DND-41 (cell line): ENCODE measurements around the gene CARMIL1.

ENCODE experiments used
- ATAC-seq: fragments of 200-7000 bp; cut with Tn5 transposase; 3 replicates; pipeline ENCODE4 v1.9.1; 2021; ENCODE audit warnings: low read depth; ENCODE audit not compliant: insufficient read depth
- DNase-seq: peaks from one replicate; pipeline ENCODE4 v3.0.0-alpha.2; 2020
- H2AFZ ChIP-seq: 2 replicates; pipeline ENCODE4 v1.6.0; 2012; ENCODE audit warnings: low read depth, low read length
- H3K27ac ChIP-seq: 2 replicates; pipeline ENCODE4 v1.5.1; 2012; ENCODE audit warnings: low read length, inconsistent platforms
- H3K27me3 ChIP-seq: fragments of 200-600 bp; sonication (generic); 2 replicates; pipeline ENCODE4 v1.6.0; 2012; ENCODE audit warnings: low read length, mild to moderate bottlenecking, inconsistent platforms; ENCODE audit not compliant: insufficient read depth, poor library complexity
- H3K36me3 ChIP-seq: 2 replicates; pipeline ENCODE4 v1.5.1; 2012; ENCODE audit warnings: low read length, inconsistent platforms; ENCODE audit not compliant: insufficient read depth
- H3K4me1 ChIP-seq: 2 replicates; pipeline ENCODE4 v1.5.1; 2012; ENCODE audit warnings: mild to moderate bottlenecking, low read length; ENCODE audit not compliant: insufficient read depth
- H3K4me2 ChIP-seq: 2 replicates; pipeline ENCODE4 v1.6.0; 2012; ENCODE audit warnings: mild to moderate bottlenecking, moderate library complexity, low read length, inconsistent platforms; ENCODE audit not compliant: insufficient read depth
- H3K4me3 ChIP-seq, 2 experiments: fragments of 200-600 bp in 1 of 2; shearing (Covaris generic) in 1 of 2; 2 replicates each; pipeline ENCODE4 v1.5.1; 2012 to 2016; ENCODE audit warnings: inconsistent platforms in 2 of 2, low read length in 2 of 2, mild to moderate bottlenecking in 2 of 2, low read depth in 1 of 2, moderate library complexity in 1 of 2
- H3K79me2 ChIP-seq: 2 replicates; pipeline ENCODE4 v1.6.0; 2012; ENCODE audit warnings: low read length, inconsistent platforms; ENCODE audit not compliant: insufficient read depth
- H3K9ac ChIP-seq: 2 replicates; pipeline ENCODE4 v1.6.0; 2012; ENCODE audit warnings: low read depth, mild to moderate bottlenecking, inconsistent platforms, low read length, moderate library complexity
- H3K9me3 ChIP-seq: 2 replicates; pipeline ENCODE4 v1.5.1; 2012; ENCODE audit warnings: low read length, moderate library complexity, mild to moderate bottlenecking, inconsistent platforms; ENCODE audit not compliant: insufficient read depth, severe bottlenecking
- H4K20me1 ChIP-seq: 2 replicates; pipeline ENCODE4 v1.6.0; 2012; ENCODE audit warnings: low read length; ENCODE audit not compliant: insufficient read depth
- CTCF ChIP-seq: IDR thresholded peaks from 2 replicates; pipeline ENCODE4 v1.5.1; 2012; ENCODE audit warnings: borderline replicate concordance, low read length, moderate library complexity, mild to moderate bottlenecking; ENCODE audit not compliant: poor library complexity, severe bottlenecking; ENCODE audit errors: extremely low read depth
- EZH2 ChIP-seq: IDR thresholded peaks from 3 replicates; pipeline ENCODE4 v1.6.1; 2012; ENCODE audit warnings: borderline replicate concordance, low read depth, mild to moderate bottlenecking, moderate library complexity, low read length, inconsistent platforms; ENCODE audit not compliant: severe bottlenecking

Gene CARMIL1

GRCh38 chr6:25302677-25303128, 23.5 kb downstream of the CARMIL1 start:
- peaks cover 7% of the 10 kb centered on the region for H3K27me3 ChIP-seq
- H3K9ac ChIP-seq: no peak overlapping the region
- H3K4me1 ChIP-seq: no peaks in the 10 kb centered on the region
- no peaks in the 10 kb centered on the region for H3K36me3 ChIP-seq
- no peak overlapping the region for H2AFZ ChIP-seq
- no peaks in the 10 kb centered on the region for H3K79me2 ChIP-seq
- H3K4me3 ChIP-seq: no peak overlapping the region
- no peak overlapping the region for H3K27ac ChIP-seq
- DNase-seq: no peak
- H4K20me1 ChIP-seq: no peaks in the 10 kb centered on the region
- H3K4me2 ChIP-seq: no peak overlapping the region
- H3K9me3 ChIP-seq: no peaks in the 10 kb centered on the region
- no peak for TF ChIP-seq CTCF
- TF ChIP-seq EZH2: no peak
- ATAC-seq: no peak

GRCh38 chr6:25303254-25303653, 24.1 kb downstream of the CARMIL1 start:
- H3K4me2 ChIP-seq: no peak overlapping the region
- H3K4me1 ChIP-seq: no peaks in the 10 kb centered on the region
- no peak overlapping the region for H2AFZ ChIP-seq
- ATAC-seq (no peak), DNase-seq (no peak)
- H4K20me1 ChIP-seq: no peaks in the 10 kb centered on the region
- no peaks in the 10 kb centered on the region for H3K9me3 ChIP-seq
- H3K9ac ChIP-seq: no peak overlapping the region
- peaks cover 6% of the 10 kb centered on the region for H3K27me3 ChIP-seq
- no peak overlapping the region for H3K27ac ChIP-seq
- TF ChIP-seq CTCF (no peak), EZH2 (no peak)
- no peak overlapping the region for H3K4me3 ChIP-seq
- no peaks in the 10 kb centered on the region for H3K79me2 ChIP-seq
- H3K36me3 ChIP-seq: no peaks in the 10 kb centered on the region

- no peak for ATAC-seq
- H3K4me2 ChIP-seq: no peak overlapping the region
- no peaks in the 10 kb centered on the region for H3K79me2 ChIP-seq
Observed at GRCh38 chr6:25306379-25306778, 27.2 kb downstream of the CARMIL1 start.

GRCh38 chr6:25307805-25308494, 28.8 kb downstream of the CARMIL1 start:
- H3K9me3 ChIP-seq: no peaks in the 10 kb centered on the region

More at GRCh38 chr6:25306379-25306778, 27.2 kb downstream of the CARMIL1 start:
- H3K27me3 ChIP-seq: no peaks in the 10 kb centered on the region
- TF ChIP-seq EZH2: no peak
- no peaks in the 10 kb centered on the region for H3K9me3 ChIP-seq
- no peak overlapping the region for H2AFZ ChIP-seq
- H3K4me3 ChIP-seq: no peak overlapping the region
- no peaks in the 10 kb centered on the region for H3K36me3 ChIP-seq
- H3K4me1 ChIP-seq: no peaks in the 10 kb centered on the region
- H4K20me1 ChIP-seq: no peaks in the 10 kb centered on the region
- no peak overlapping the region for H3K9ac ChIP-seq
- DNase-seq: no peak
- H3K27ac ChIP-seq: no peak overlapping the region

More at GRCh38 chr6:25307805-25308494, 28.8 kb downstream of the CARMIL1 start:
- Histone ChIP-seq H3K79me2 (no peaks in the 10 kb centered on the region), H2AFZ (no peak overlapping the region), H3K27me3 (no peaks in the 10 kb centered on the region), H3K4me2 (no peak overlapping the region), H3K36me3 (no peaks in the 10 kb centered on the region), H3K9ac (no peak overlapping the region), H3K4me1 (no peaks in the 10 kb centered on the region), H3K27ac (no peak overlapping the region), H3K4me3 (no peak overlapping the region), H4K20me1 (no peaks in the 10 kb centered on the region)
- ATAC-seq: no peak
- DNase-seq: no peak
- no peak for TF ChIP-seq EZH2
- TF ChIP-seq CTCF: no peak
